ENCODE measurements around the gene SLC9A2. TPM values are rescaled to one million over a fixed set of nuclear protein-coding genes. Genes with fewer than 3 reads are reported as not detected.
A peak's percentile ranks its signal among the peaks of the same experiment; 100 is the strongest.

Gene SLC9A2
- total and polyA plus RNA-seq, 2 of the 13 experiments (the other 11 are each of a cell fraction or from before 2014, with no cell fraction given): 0.02 TPM; not detected in 1

GRCh38 chr2:102724016-102724490, 104.7 kb downstream of the SLC9A2 start (continued):
- TF ChIP-seq MNT (IDR thresholded peaks at IDR 0.05) (no peak), PHF8 (CRISPR knock-in tag; IDR thresholded peaks at IDR 0.05) (peak; percentile 47), THRA (CRISPR knock-in tag; IDR thresholded peaks at IDR 0.05; ENCODE audit: borderline replicate concordance) (peak; percentile 87; the same call in 1 of the 2 replicates), DMTF1 (CRISPR knock-in tag; IDR thresholded peaks at IDR 0.05) (no peak), HDAC1 (CRISPR knock-in tag; IDR thresholded peaks at IDR 0.05) (peak; percentile 88), MTERF4 (CRISPR knock-in tag; IDR thresholded peaks at IDR 0.05) (no peak), TRAFD1 (CRISPR knock-in tag; IDR thresholded peaks at IDR 0.05; ENCODE audit: borderline replicate concordance) (no peak), CREB1 (IDR thresholded peaks at IDR 0.05) (no peak), CREB1 (CRISPR knock-in tag; IDR thresholded peaks at IDR 0.05) (no peak; the same call in 1 of the 2 replicates), NR3C1 (CRISPR knock-in tag; IDR thresholded peaks at IDR 0.05) (no peak), MXI1 (IDR thresholded peaks at IDR 0.05; ENCODE audit: borderline replicate concordance, low read depth, low read length) (peak; percentile 51; the same call in 1 of the 3 replicates), PCBP2 (optimal IDR thresholded peaks at IDR 0.05; ENCODE audit: low read depth, low read length, poor library complexity, severe bottlenecking) (no peak), DR1 (CRISPR knock-in tag; IDR thresholded peaks at IDR 0.05) (no peak), WIZ (CRISPR knock-in tag; IDR thresholded peaks at IDR 0.05) (no peak), GLMP (CRISPR knock-in tag; IDR thresholded peaks at IDR 0.05; ENCODE audit: borderline replicate concordance) (no peak), ELF3 (CRISPR knock-in tag; IDR thresholded peaks at IDR 0.05) (no peak), SYNCRIP (IDR thresholded peaks at IDR 0.05; ENCODE audit: insufficient read depth, low read depth, low read length) (no peak), ZFP36L1 (CRISPR knock-in tag; IDR thresholded peaks at IDR 0.05) (peak; percentile 33; the same call in 1 of the 2 replicates), POLR2AphosphoS2 (IDR thresholded peaks at IDR 0.05; ENCODE audit: low read depth, low read length) (no peak), ELF4 (CRISPR knock-in tag; IDR thresholded peaks at IDR 0.05; ENCODE audit: borderline replicate concordance) (no peak), ZNF766 (CRISPR knock-in tag; IDR thresholded peaks at IDR 0.05; ENCODE audit: borderline replicate concordance) (0 out of 2 replicates have a peak, but pooled peaks have one; percentile 25), ZNF12 (CRISPR knock-in tag; IDR thresholded peaks at IDR 0.05) (peak; percentile 79; the same call in 1 of the 2 replicates)

Data from HepG2 (cell line).